ENCODE measurements around the gene SLC24A2. TPM values are rescaled to one million over a fixed set of nuclear protein-coding genes. Genes with fewer than 3 reads are reported as not detected.
A peak's percentile ranks its signal among the peaks of the same experiment; 100 is the strongest.

Gene SLC24A2
- total and polyA plus RNA-seq, 2 donors (not counting 1 experiment from before 2014, with no cell fraction given) = under 0.01 TPM

DNA sequence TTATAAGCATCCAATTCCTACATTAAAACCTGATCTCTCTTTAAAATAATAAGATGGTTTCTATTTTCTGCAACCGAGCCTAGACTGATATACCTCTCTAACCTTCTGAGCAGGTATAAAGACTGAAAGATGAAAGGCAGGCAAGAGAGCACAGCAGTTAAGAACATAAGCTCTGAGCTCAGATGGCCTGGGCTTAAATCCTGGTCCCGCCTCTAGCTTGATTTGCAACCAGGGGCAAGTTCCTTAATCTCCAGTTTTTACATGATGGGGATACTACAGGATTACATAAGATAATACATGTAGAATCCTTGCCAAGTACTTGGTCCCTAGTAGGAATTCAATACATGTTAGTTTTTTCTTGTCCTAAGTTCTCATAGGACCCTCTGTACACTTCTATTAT lies 33.9 kb downstream of the SLC24A2 start:
- no peaks in the 10 kb centered on the region for H3K27me3 ChIP-seq (ENCODE audit: control insufficient read depth, insufficient read depth, low read length)
- no peaks in the 10 kb centered on the region for H3K36me3 ChIP-seq (ENCODE audit: control insufficient read depth, insufficient read depth, low read length)
- no peak overlapping the region for H3K4me2 ChIP-seq (ENCODE audit: extremely low read depth, insufficient read depth, low read length)
- no peak for TF ChIP-seq EZH2 (IDR thresholded peaks at IDR 0.05; ENCODE audit: low read length, missing control alignments)
- TF ChIP-seq, protein P1, sequence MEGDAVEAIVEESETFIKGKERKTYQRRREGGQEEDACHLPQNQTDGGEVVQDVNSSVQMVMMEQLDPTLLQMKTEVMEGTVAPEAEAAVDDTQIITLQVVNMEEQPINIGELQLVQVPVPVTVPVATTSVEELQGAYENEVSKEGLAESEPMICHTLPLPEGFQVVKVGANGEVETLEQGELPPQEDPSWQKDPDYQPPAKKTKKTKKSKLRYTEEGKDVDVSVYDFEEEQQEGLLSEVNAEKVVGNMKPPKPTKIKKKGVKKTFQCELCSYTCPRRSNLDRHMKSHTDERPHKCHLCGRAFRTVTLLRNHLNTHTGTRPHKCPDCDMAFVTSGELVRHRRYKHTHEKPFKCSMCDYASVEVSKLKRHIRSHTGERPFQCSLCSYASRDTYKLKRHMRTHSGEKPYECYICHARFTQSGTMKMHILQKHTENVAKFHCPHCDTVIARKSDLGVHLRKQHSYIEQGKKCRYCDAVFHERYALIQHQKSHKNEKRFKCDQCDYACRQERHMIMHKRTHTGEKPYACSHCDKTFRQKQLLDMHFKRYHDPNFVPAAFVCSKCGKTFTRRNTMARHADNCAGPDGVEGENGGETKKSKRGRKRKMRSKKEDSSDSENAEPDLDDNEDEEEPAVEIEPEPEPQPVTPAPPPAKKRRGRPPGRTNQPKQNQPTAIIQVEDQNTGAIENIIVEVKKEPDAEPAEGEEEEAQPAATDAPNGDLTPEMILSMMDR (conservative IDR thresholded peaks at IDR 0.05 in 1 of 2, IDR thresholded peaks at IDR 0.05 in 1 of 2; ENCODE audit: low read depth in 1 of 2, low read length in 2 of 2) = no peak
- no peak overlapping the region for H3K27ac ChIP-seq (ENCODE audit: insufficient read depth, low read length)
- H4K20me1 ChIP-seq (ENCODE audit: control insufficient read depth, extremely low read depth, insufficient read depth, low read length) = no peaks in the 10 kb centered on the region
- H2AFZ ChIP-seq (ENCODE audit: low read length) = no peak overlapping the region
- no peaks in the 10 kb centered on the region for H3K9me3 ChIP-seq (ENCODE audit: control insufficient read depth, insufficient read depth, low read depth, low read length)
- no peaks in the 10 kb centered on the region for H3K79me2 ChIP-seq (ENCODE audit: control insufficient read depth, insufficient read depth, low read length)
- H3K9ac ChIP-seq (ENCODE audit: insufficient read depth, low read length) = no peak overlapping the region
- no peaks in the 10 kb centered on the region for H3K4me1 ChIP-seq (ENCODE audit: control insufficient read depth, extremely low read depth, insufficient read depth, low read length)
- H3K4me3 ChIP-seq (replicated peaks in 1 of 4; ENCODE audit: control extremely low read depth in 1 of 4, insufficient read depth in 1 of 4, low read depth in 3 of 4, low read length in 4 of 4) = no peak overlapping the region
- no peak for DNase-seq (ENCODE audit: low read depth in 2 of 2)

DNA sequence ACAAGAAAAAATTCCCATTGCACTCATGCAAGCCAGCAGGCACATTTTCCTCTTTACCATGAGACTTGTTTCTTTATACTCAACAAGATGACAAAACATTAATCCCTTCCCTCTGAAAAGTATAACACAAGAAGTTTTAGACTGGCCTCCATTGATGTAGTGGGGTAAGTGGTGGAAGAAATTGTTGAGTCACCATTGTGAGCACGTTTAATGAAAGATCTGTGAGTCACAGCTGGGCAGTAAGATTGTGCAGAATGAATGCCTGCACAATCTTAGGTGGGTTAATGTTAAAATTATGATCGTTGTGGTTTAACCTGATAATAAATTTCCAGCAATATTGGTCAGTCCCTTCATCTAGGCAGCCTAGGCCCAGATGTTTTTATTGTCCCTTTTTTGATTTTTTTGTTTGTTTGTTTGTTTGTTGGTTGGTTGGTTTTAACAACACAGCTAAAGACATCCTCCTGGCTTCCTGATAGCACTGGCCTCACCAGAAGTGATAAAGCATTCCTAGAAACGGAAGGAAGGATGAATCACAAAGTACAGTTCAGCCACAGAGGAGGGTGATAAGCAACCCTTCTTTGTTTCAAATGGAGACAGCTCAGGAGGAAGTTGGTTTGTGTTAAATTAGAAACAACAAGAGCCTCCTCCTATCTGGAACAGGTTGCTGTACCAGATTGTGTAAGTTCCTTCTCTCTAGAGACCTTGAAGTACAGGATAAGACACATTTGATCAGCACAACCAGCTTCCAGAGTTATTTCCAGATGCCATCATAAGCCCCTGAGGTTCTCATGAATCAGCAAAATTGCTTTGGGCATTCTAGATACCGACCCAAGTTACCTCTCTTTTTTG lies 40.3 kb downstream of the SLC24A2 start:
- no peak overlapping the region for H3K4me3 ChIP-seq (replicated peaks in 1 of 4; ENCODE audit: control extremely low read depth in 1 of 4, insufficient read depth in 1 of 4, low read depth in 3 of 4, low read length in 4 of 4)
- H3K36me3 ChIP-seq (ENCODE audit: control insufficient read depth, insufficient read depth, low read length) = no peaks in the 10 kb centered on the region
- no peaks in the 10 kb centered on the region for H3K79me2 ChIP-seq (ENCODE audit: control insufficient read depth, insufficient read depth, low read length)
- H3K4me1 ChIP-seq (ENCODE audit: control insufficient read depth, extremely low read depth, insufficient read depth, low read length) = no peaks in the 10 kb centered on the region
- peak in 1 of 2 donors; percentile 2 for DNase-seq (ENCODE audit: low read depth in 2 of 2)
- no peaks in the 10 kb centered on the region for H3K9me3 ChIP-seq (ENCODE audit: control insufficient read depth, insufficient read depth, low read depth, low read length)
- H3K9ac ChIP-seq (ENCODE audit: insufficient read depth, low read length) = no peak overlapping the region
- no peaks in the 10 kb centered on the region for H4K20me1 ChIP-seq (ENCODE audit: control insufficient read depth, extremely low read depth, insufficient read depth, low read length)
- H3K4me2 ChIP-seq (ENCODE audit: extremely low read depth, insufficient read depth, low read length) = no peak overlapping the region
- TF ChIP-seq, protein P1 (conservative IDR thresholded peaks at IDR 0.05 in 1 of 2, IDR thresholded peaks at IDR 0.05 in 1 of 2; ENCODE audit: low read depth in 1 of 2, low read length in 2 of 2) = no peak
- TF ChIP-seq EZH2 (IDR thresholded peaks at IDR 0.05; ENCODE audit: low read length, missing control alignments) = no peak
- no peaks in the 10 kb centered on the region for H3K27me3 ChIP-seq (ENCODE audit: control insufficient read depth, insufficient read depth, low read length)
- no peak overlapping the region for H2AFZ ChIP-seq (ENCODE audit: low read length)
- no peak overlapping the region for H3K27ac ChIP-seq (ENCODE audit: insufficient read depth, low read length)

DNA sequence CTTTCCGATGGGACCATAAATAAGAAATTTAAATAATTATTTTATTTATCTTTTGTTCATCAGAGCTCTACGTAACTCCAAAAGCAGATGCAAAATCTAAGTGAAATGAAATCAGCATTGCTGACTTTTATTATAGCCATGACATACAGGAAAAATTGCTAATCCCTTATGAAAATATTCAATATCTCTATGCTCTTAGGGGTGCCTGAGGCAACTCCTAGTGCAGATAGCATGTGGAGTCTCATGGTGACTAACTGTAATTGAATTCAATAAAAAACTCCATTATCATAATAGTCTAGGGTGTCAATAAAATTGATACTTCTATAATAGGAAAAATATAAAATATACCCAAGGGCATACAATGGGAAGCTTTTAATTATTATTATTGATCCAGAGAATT lies 42.6 kb downstream of the SLC24A2 start:
- Histone ChIP-seq H3K79me2 (ENCODE audit: control insufficient read depth, insufficient read depth, low read length) (no peaks in the 10 kb centered on the region), H3K4me1 (ENCODE audit: control insufficient read depth, extremely low read depth, insufficient read depth, low read length) (no peaks in the 10 kb centered on the region), H2AFZ (ENCODE audit: low read length) (no peak overlapping the region), H3K27ac (ENCODE audit: insufficient read depth, low read length) (no peak overlapping the region), H3K4me3 (replicated peaks in 1 of 4; ENCODE audit: control extremely low read depth in 1 of 4, insufficient read depth in 1 of 4, low read depth in 3 of 4, low read length in 4 of 4) (no peak overlapping the region), H3K27me3 (ENCODE audit: control insufficient read depth, insufficient read depth, low read length) (no peaks in the 10 kb centered on the region), H3K9me3 (ENCODE audit: control insufficient read depth, insufficient read depth, low read depth, low read length) (no peaks in the 10 kb centered on the region), H4K20me1 (ENCODE audit: control insufficient read depth, extremely low read depth, insufficient read depth, low read length) (no peaks in the 10 kb centered on the region), H3K4me2 (ENCODE audit: extremely low read depth, insufficient read depth, low read length) (no peak overlapping the region), H3K36me3 (ENCODE audit: control insufficient read depth, insufficient read depth, low read length) (no peaks in the 10 kb centered on the region), H3K9ac (ENCODE audit: insufficient read depth, low read length) (no peak overlapping the region)
- no peak for TF ChIP-seq EZH2 (IDR thresholded peaks at IDR 0.05; ENCODE audit: low read length, missing control alignments)
- TF ChIP-seq, protein P1 (conservative IDR thresholded peaks at IDR 0.05 in 1 of 2, IDR thresholded peaks at IDR 0.05 in 1 of 2; ENCODE audit: low read depth in 1 of 2, low read length in 2 of 2) = no peak
- no peak for DNase-seq (ENCODE audit: low read depth in 2 of 2)

All from fibroblast of lung (primary cell).